Spleen (tissue), 3 donors: ENCODE data around the gene LGALS9.

Experiments used
- POLR2A ChIP-seq, 3 donors: fragments of 450-650 bp; IDR thresholded peaks; one replicate each; pipeline ENCODE4 v1.5.1; 2017; ENCODE audit warnings: antibody characterized with exemption in 3 of 3, mild to moderate bottlenecking in 1 of 3
- POLR2AphosphoS5 ChIP-seq, 3 donors: sonication (generic); formaldehyde crosslinking; IDR thresholded peaks; one replicate each; pipeline ENCODE4 v1.5.1; 2017; ENCODE audit warnings: antibody characterized with exemption in 3 of 3

DNA sequence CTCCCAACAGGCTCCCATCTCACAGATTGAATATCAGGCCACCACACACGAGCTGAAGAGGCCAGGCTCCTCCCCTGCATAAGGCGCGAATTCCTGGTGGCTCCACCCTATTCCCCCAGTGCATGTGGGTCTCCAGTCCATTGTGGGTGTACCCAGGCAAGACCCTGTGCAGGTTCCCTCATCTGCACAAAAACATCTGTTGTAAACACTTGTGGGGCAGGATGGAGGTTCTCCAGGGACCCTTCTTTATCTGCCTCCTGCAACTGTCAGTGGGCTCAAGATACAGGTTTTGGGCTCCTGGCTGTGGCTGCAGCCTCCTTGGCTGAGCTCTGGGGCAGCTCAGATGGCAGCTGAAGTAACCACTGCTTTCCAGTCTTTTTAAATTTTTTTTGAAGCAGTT lies 17.6 kb upstream of the LGALS9 start:
- TF ChIP-seq POLR2AphosphoS5 (IDR thresholded peaks at IDR 0.05) (no peak), POLR2A (IDR thresholded peaks at IDR 0.05) (no peak)
